ENCODE data around the gene NRG3.
"Not testable (repeated sequence)": the region's sequence is repeated elsewhere in the genome, so short reads cannot be mapped to it uniquely, and the experiment has no call there.

NRG3 gene

DNA sequence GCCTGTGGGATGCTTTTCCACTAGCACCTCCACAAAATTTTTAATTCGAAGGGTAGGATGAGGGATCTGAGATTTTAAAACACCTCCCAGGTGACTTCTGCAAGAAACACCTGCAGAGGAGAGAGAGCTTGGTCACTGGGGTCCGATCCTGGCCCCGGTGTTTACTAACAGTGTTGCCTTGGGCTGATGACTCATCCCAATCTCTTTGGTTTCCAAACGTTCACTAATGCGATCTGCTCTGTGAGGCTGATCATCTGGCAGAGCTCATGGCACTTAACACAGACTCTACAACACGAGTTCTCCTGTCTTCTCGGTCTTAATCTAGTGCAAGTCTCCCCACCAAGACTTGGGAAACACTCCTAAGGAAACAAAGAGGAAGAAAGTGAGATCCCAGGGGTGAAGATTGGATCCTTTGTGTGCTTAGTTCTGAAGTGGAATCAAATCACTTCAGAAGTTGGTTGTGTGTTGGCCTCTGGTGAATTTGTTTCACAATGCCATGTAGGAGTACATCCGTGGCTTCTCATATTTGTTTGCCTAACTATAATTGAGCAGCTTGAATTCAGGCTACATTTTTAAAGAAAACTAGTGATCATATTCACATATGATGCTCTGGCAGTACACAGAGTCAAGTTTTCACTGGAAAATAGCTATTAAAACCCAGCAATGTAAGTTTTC, 407.9 kb downstream of the NRG3 start:
- no peak for DNase-seq (ENCODE audit: low read depth)

DNA sequence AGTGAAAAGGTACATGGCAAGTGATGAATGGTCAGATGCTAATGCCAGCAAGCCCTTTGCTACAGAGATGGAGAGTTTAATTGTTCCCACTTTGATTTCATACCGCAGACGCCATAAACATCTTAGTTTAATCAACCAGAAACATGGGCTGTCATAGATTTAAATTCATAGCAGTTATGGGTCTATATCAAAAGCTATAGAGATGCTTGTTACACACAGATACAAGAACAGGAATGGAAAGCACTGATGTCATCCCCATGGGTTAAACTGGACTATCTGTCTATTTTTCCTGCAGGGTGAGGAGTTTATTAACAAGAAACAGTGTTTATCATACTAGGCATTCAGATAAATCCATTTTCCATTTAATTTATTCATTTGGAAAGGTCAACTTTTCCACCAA, 409.2 kb downstream of the NRG3 start:
- DNase-seq (ENCODE audit: low read depth), result no peak

DNA sequence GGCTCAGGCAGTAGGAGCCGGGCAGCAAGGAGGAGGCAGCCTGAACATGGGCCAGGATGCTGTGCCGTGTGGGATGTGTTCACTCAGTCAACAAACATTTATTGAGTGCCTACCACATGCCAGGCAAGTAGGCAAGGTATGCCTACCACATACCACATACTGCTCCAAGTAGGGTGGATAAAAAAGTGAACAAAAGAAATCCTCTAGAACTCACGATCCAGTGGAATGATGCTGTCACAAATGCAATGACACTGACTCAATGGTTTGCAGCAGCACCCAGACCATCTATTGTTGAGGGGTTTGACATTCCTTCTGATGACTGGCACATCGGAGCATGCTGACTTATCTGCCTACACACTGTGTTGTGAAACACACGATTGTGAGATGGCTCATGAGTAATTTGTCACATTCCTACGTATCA, 413.5 kb downstream of the NRG3 start:
- DNase-seq (ENCODE audit: low read depth), result no peak

DNA sequence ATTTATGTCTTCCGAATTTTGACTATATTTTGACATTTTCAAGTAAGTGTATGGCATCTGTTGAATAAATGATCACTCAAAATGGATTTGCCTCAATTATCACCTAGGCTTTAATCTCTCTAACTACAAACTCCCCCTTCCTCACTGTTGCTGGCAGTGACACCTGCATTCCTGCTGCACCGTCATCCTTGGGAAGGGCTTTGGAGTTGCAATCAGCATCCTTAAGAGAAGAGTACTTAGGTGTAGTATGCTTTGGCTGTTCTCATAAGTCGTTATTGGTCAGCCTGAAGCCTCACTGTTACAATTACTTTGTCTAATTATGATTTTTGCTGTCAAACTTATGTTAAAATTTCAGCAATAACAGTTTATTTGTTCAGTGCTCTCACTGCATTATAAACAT, 415.0 kb downstream of the NRG3 start:
- DNase-seq (ENCODE audit: low read depth), result no peak

DNA sequence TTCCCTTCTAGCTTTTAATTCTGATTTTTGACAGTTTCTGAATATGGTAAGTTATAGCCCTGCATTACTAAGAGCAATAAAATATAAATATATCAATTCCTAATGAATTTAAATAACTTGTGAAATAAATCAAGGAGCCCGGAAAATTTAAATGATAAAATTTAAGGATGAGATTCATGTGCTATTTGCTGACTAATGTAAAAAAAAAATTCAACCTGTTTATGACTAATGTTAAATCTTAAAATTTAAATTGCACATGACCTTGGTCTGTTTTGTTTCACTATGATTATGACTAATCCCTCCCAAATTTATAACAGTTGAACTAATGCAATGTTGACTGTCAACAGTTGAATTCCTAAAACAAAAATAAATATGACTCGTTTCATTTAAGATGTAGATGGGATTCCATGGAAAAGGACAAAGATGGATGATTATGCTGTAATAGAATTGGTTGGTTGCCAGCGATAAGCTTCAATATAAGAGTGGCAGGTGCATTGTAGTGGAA, 419.9 kb downstream of the NRG3 start:
- DNase-seq (ENCODE audit: low read depth), result no peak

DNA sequence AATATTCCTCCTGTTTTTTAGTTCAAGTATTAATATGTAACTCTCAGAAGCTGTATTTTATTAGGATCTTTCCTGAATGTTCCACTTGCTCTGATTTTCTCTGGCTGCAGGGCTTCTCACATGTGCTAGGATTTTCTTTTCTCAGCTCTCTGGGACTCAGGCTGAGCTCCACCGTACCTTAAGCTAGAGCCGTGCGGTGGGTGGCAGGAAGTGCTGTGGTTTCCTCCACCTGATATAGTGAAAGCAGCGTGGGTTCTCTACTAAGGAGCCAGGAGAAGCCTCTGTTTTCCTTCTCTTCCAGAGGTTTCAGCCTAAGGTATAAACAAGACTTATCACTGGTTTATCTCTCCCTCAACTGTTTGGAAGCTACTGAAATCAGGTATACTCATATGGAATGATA, 433.6 kb downstream of the NRG3 start:
- DNase-seq (ENCODE audit: low read depth), result no peak

DNA sequence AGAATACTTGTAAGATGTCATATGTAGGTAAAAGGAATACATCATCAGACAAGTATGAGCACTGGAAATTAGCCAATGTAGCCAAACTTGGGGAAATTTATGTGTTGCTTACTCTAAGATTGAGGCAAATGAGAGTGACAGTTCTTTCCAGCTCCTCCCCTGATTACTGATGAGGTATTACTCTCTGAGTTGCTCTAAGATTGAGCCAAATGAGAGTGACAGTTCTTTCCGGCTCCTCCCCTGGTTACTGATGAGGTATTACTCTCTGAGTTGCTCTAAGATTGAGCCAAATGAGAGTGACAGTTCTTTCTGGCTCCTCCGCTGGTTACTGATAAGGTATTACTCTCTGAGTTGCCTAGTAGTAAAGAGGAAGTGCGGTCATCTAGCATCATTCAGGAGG, 435.8 kb downstream of the NRG3 start:
- no peak for DNase-seq (ENCODE audit: low read depth)

DNA sequence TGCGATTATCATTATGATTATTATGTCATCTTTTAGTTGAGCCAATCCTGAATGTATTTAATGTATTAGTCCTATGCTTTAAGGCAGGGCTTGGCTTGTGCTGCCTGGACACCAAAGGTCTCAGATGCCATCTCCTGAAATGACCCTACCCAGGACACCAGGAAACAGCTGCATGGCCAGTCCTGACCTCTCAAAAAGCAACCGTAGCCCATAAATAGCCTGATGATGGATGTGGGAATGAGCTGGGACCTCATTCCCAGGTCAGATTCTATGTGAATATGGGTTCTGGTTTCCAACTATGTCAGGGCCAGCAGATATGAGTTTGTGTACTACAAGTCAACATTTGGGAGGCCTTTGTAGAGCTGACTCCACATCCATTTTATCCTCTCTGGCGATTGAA, 438.4 kb downstream of the NRG3 start:
- DNase-seq (ENCODE audit: low read depth), result no peak

DNA sequence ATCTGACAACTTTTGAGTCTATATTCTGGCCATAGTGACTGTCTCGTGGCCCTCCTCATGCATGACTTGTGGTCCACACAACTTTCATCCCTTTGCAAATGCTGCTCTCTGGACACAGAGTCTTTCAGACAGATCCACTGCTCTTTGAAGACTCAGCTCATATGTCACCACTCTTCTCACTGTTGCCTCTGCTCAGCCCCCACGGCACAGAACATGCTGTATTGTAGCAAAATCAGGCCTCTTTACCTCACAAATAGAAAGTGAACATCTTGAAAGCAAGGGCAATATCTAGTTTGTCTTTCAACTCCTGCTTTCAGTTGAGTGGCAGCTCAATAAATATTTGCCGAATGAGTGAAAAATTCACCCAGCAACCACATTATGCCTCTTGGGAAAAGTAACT, 443.5 kb downstream of the NRG3 start:
- no peak for DNase-seq (ENCODE audit: low read depth)

DNA sequence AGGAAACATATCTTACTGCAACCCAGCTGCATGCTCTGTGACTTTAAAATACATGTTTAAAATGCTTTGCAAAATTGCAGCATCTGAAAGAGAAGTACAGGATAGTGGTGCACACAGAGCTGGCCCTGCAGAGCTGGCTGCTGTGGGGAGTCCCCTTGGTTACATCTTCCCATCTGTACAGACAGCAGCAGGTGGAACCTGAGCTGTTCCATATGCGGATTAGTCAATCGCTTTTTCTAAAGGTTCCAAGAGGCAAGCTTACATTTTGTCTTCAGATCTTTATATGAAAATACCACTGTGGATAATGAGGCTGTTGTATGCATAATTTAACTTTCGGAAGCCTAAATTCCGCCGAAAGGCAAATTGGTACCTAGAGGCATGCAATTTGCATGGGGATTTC, 444.1 kb downstream of the NRG3 start:
- no peak for DNase-seq (ENCODE audit: low read depth)

DNA sequence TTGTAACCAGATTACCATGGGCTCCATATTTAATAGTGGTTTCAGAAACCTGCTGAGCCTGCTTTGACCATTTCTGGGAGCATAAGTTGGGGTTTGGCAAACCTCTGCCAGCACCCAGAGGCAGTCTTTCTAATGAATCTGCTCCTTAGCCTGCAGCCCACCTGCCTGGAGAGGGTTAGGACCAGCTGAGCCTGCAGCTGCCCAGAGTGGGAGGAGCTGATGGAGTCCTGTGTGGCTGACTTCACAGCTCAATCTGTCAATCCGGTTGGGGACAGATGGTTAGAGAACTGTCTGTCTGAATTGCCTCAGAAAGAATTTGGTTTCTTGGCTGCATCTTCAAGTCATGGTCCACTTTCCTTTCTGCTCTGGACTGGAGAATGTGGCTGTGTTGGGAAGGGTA, 444.6 kb downstream of the NRG3 start:
- DNase-seq (ENCODE audit: low read depth), result no peak

DNA sequence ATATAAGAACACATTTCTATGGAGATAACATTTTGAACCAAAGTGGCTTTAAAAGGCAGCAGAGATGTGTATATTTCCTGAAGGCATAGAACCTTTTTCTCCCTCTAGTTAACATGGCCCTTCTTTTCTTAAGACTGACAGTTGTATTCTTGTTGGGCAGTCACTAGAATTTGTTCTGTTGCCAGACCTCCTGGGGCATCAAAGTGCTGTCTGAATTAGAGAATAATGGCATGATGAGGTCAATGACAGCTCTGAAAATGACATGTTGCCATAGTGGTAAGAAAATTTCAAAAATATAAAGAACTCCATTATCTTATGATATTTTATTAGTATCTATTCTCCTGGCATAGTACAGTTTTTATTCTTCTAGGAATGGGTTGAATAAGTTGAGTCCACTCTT, 446.7 kb downstream of the NRG3 start:
- DNase-seq (ENCODE audit: low read depth), result no peak

DNA sequence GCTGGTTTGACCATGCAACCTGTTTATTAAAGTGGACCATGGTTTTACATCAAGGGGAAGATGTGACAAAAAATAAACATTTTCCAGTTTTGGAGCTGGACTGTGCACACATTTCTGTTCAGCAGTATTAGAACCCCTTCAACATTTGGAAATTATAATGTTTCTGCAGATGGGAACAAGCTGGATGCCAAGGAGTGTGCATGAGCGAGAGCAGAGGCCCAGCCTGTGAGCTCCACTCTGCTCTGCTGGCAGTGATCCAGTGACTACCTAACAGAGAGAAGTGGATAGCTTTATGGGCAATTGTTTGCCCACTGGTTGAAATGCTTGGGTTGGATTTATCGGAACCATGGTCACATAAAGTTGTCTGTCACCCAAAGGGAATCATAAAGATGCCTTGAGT, 456.7 kb downstream of the NRG3 start:
- DNase-seq (ENCODE audit: low read depth), result no peak

DNA sequence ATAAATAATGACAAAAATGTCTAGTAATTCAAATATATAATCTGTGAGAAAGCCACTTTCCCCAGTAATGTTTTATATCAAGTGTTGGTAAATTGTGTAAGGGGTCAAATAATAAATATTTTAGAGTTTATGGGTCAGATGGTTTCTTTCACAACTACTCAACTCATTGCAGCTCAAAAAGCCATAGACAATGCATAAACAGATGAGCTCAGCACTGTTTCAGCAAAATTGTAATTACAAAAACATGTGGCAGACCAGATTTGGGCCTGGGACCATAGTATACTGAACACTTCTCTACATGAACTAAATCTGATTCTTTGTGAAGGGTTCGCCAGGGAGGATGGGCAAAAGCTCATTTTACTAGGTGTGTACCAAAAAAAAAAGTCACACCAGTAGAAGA, 460.8 kb downstream of the NRG3 start:
- no peak for DNase-seq (ENCODE audit: low read depth)

DNA sequence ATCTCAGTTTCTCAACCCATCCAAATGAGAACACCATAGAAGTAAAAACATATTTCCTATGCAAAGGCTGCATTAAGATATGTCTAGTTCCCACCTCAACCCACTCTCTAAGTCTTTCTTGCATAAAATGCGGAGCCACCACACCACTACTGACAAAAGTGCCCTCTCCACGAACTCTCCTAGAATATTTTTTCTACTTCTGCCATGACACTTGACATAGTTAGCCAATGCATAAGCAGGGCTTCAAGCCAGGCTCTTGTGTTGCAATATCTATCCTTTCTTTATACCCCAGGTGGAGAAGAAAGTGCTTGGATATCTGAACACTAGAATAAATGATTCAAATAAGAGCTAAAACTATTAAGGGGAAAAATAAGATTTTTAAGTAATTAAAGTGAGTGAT, 465.2 kb downstream of the NRG3 start:
- no peak for DNase-seq (ENCODE audit: low read depth)

DNA sequence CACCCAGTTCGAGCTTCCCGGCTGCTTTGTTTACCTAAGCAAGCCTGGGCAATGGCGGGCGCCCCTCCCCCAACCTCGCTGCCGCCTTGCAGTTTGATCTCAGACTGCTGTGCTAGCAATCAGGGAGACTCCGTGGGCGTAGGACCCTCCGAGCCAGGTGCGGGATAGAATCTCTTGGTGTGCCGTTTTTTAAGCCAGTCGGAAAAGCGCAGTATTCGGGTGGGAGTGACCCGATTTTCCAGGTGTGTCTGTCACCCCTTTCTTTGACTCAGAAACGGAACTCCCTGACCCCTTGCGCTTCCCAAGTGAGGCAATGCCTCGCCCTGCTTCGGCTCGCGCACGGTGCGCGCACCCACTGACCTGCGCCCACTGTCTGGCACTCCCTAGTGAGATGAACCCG, 474.6 kb downstream of the NRG3 start:
- not testable (repeated sequence) for DNase-seq (ENCODE audit: low read depth)

DNA sequence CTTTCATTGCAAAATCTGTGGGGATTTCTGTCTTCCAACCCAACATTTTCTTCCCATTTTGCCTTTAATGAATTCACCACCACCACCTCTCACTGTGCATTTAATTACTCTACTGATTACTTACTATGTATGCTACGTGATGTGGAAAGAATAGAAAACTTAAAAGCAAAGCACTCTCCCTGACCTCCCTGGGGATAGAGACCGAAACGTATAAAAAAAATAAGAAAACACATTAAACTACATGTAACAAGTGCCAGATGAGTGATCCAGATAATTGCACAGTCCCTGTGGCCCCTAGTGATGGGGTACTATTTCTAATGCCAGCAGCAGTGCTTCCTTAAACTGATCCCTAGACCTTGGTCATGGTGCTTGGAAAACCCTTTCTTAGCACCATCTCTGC, 478.4 kb downstream of the NRG3 start:
- DNase-seq (ENCODE audit: low read depth), result no peak

DNA sequence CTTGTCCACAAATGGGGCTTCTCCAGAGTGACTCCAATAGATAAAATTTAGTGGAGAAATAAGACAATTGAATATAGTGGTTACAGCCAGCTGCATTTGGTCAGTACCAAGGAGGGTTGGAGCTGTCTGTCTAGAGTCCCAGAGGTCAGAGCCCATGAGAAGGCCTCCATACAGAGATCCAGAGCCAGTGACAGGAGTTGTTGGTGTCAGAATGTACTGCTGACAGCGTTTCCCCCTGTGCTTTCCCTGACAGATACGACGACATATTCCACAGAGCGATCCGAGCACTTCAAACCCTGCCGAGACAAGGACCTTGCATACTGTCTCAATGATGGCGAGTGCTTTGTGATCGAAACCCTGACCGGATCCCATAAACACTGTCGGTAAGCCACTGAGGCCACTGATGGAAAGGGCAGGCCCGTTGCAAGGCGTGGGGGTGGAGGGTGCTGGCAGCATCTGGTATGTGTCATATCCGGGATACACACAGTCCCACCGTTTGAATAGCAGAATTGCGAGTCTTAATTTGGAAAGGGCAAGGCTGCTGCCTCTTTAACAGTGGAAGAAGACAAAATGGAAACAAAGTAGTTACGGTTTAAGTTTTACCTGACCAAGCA, 483.6 kb downstream of the NRG3 start:
- no peak for DNase-seq (ENCODE audit: low read depth)

DNA sequence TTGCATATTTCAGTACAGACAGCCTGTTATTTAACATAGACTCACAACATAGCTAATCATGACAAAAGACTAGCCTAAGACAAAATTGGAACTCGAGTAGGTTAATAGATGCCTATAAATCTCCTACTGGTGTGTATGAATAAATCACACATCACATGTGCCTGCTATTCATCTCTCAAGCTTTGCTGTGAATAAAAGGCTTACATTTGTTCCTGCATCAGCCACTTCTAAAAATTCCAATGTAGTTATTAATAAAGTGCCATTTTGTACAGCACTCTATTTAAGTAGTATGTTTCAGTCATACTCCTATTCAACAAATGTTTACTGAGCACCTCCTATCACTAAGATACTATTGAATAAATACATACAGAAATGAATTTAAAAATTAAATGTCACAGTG, 486.3 kb downstream of the NRG3 start:
- DNase-seq (ENCODE audit: low read depth), result no peak

DNA sequence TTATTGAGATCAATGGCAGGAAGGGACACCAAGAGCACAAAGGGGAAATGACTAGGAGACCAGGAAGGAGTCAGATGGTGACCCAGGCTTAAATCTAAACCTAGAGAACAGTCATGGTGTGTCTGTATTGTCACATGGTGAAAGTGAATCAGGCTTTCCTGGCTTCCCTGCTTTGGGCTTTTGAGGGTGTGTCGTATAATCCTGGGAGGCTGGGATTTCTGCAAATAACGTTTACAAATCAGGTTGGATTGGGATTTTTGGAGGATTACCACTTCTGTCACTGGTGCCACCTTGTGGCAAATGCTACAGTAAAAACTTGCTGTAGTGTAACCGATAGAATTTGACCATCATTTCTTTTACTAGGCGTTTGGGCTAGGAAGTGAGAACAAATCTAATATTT, 502.6 kb downstream of the NRG3 start:
- DNase-seq (ENCODE audit: low read depth), result no peak

DNA sequence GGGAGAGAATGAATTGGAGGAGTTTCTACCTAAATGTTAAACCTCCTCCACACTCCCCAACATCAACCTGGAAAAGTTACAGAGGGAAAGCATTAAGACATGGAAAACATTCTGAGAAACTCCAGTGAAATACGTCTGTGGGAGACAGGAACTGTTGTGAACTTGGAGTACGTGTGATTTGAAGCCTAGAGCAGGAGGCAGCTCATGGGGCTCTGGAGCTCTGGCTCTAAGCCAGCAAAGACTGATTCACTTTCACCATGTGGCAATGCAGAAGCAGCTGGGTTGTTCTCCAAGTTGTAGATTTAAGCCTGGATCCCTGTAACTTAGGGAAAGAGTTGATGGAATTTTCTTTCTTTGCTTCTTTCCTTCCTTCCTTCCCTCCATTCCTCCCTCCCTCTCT, 503.2 kb downstream of the NRG3 start:
- DNase-seq (ENCODE audit: low read depth), result no peak

DNA sequence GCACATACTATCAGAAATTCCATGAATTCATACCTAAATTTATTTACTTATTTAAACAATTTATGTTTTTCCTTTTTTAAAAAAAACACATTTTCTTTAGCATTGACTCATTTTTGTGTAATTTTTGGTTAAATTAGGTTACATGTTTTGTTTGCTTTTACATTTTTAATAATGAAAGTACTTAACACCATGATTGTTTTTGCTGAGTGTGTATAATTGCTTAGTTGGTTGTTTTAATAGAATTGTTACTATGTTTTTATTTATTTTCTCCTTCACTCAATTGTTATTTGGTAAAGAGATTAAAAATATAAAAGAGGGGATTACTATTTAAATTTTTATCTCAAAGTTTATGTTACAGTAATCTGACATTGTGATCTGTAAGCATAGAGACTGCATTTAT, 508.4 kb downstream of the NRG3 start:
- DNase-seq (ENCODE audit: low read depth), result no peak

DNA sequence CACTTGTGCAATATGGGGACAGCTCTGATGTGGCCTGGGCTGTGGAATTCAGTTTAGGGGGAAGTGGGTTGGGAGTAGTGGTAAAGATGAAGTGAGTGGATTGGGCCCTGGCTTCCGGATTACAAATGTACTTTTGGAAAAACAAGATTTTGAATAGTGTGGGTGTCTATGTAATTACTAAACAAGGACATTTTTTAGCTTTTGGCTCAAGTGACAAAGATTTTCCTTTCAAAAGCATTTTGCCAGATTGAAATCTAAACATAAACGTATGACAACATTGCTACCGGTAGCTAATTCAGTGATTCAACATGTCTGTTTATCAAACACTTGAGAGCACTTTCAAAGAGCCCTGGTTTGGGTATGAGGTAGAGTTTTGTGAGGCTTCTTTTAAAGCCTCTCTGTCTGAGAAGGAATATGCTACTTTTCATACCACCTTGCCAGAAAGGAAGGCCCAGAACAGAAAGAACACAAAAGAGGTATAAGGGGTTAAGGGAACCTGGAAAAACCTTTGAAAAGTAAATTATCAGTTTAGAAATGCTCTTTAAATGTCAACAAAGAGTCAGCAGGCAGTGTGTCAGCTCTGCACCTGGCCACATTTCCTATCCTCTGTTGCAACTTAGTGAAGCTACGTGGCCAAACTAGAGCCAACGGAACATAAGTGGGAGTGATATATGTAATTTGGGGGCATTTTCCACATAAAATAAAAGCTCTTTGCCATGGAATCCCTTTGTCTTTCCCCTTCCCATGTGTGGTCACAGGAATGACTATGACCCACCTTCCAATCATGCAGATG, 516.1 kb downstream of the NRG3 start:
- DNase-seq (ENCODE audit: low read depth), result no peak
